ENCODE data around the gene OAF.

- peak; percentile 46 to 74 (median 60) for TF ChIP-seq CTCF (IDR thresholded peaks at IDR 0.05)
- no peak for TF ChIP-seq POLR2A (IDR thresholded peaks at IDR 0.05)
Measured at GRCh38 chr11:120235024-120235628, 24.3 kb downstream of the OAF start.

Data from uterus (tissue), 2 donors.